ENCODE measurements around the gene NOM1. TPM values are rescaled to one million over a fixed set of nuclear protein-coding genes. Genes with fewer than 3 reads are reported as not detected.

NOM1 gene
- total and polyA plus RNA-seq, 5 experiments from 2014 or later: 2.2 to 40.1 (median 7.2) TPM

GRCh38 chr7:157010588-157011332 lies 61.2 kb downstream of the NOM1 start, which contains the start of gene MNX1:
Gene MNX1, minus strand, starts transcription at chr7:157010663. Its CDS starts 313 bp downstream, at chr7:157010350.
- peak in 4 of 10 donors; percentile 17 to 30 (median 22) for DNase-seq

GRCh38 chr7:157011333-157012112 lies 62.0 kb downstream of the NOM1 start:
- POLR2A ChIA-PET: no interaction called here

More at GRCh38 chr7:157010588-157011332, 61.2 kb downstream of the NOM1 start, which contains the start of gene MNX1:
- ATAC-seq: peak; percentile 79 to 86
- Mint-ChIP-seq H3K27ac (peak within 1 kb of the TSS in 1 of 10 donors; percentile 34), H3K9me3 (no peaks in the 10 kb centered on the region), H3K4me1 (peaks cover 8 to 20% (median 14%) of the 10 kb centered on the region in 4 donors), H3K4me3 (peak within 1 kb of the TSS; percentile 57 to 78 (median 69)), H3K36me3 (peaks cover 0 to 5% (median 0%) of the 10 kb centered on the region in 3 donors), H3K27me3 (peaks cover 24 to 82% (median 61%) of the 10 kb centered on the region in 5 donors)
- POLR2A ChIA-PET: no interaction called here

GRCh38 chr7:157012113-157012547 lies 62.6 kb downstream of the NOM1 start:
- POLR2A ChIA-PET: interaction anchor here (0.7 kb wide), 1 partner anchor 152 kb away, joined by 4 read pairs; no protein-coding TSS in a partner anchor
- Mint-ChIP-seq H3K27me3 (peaks cover 27 to 87% (median 65%) of the 10 kb centered on the region in 5 donors), H3K27ac (peak overlapping the region in 1 of 10 donors; percentile 19), H3K4me3 (peak overlapping the region in 5 of 10 donors; percentile 31 to 72 (median 58)), H3K36me3 (peaks cover 0 to 4% (median 0%) of the 10 kb centered on the region in 3 donors), H3K9me3 (no peaks in the 10 kb centered on the region), H3K4me1 (peaks cover 14 to 32% (median 21%) of the 10 kb centered on the region in 4 donors)
- DNase-seq: no peak
- ATAC-seq: no peak

More at GRCh38 chr7:157011333-157012112, 62.0 kb downstream of the NOM1 start:
- Mint-ChIP-seq H3K4me3 (peak overlapping the region; percentile 57 to 75 (median 64)), H3K9me3 (no peaks in the 10 kb centered on the region), H3K36me3 (peaks cover 0 to 5% (median 0%) of the 10 kb centered on the region in 3 donors), H3K4me1 (peaks cover 11 to 27% (median 19%) of the 10 kb centered on the region in 4 donors), H3K27ac (no peak overlapping the region), H3K27me3 (peaks cover 27 to 87% (median 67%) of the 10 kb centered on the region in 5 donors)
- DNase-seq: no peak
- ATAC-seq: peak in 1 of 2 donors; percentile 24

GRCh38 chr7:157013101-157013500 lies 63.6 kb downstream of the NOM1 start:
- Mint-ChIP-seq H3K27me3 (peaks cover 29 to 85% (median 60%) of the 10 kb centered on the region in 5 donors), H3K9me3 (no peaks in the 10 kb centered on the region), H3K36me3 (peaks cover 0 to 3% (median 0%) of the 10 kb centered on the region in 3 donors), H3K4me3 (peak overlapping the region in 1 of 10 donors; percentile 31), H3K27ac (no peak overlapping the region), H3K4me1 (peaks cover 14 to 32% (median 22%) of the 10 kb centered on the region in 4 donors)
- DNase-seq: no peak
- POLR2A ChIA-PET: interaction anchor here (0.7 kb wide), 2 partner anchors 152 to 361 kb away, joined by 3 to 4 read pairs; no protein-coding TSS in a partner anchor
- no peak for ATAC-seq

GRCh38 chr7:157013602-157014549 lies 64.4 kb downstream of the NOM1 start:
- peaks cover 30 to 82% (median 60%) of the 10 kb centered on the region in 5 donors for H3K27me3 Mint-ChIP-seq
- H3K27ac Mint-ChIP-seq: no peak overlapping the region
- DNase-seq (no peak), ATAC-seq (no peak)
- no peaks in the 10 kb centered on the region for H3K9me3 Mint-ChIP-seq
- H3K4me1 Mint-ChIP-seq: peaks cover 14 to 37% (median 25%) of the 10 kb centered on the region in 4 donors
- POLR2A ChIA-PET: no interaction called here
- peaks cover 0 to 3% (median 0%) of the 10 kb centered on the region in 3 donors for H3K36me3 Mint-ChIP-seq
- H3K4me3 Mint-ChIP-seq: peak overlapping the region in 1 of 10 donors; percentile 24

GRCh38 chr7:157014635-157015555 lies 65.4 kb downstream of the NOM1 start:
- no peak for DNase-seq
- Mint-ChIP-seq H3K9me3 (no peaks in the 10 kb centered on the region), H3K4me3 (no peak overlapping the region), H3K27me3 (peaks cover 32 to 79% (median 62%) of the 10 kb centered on the region in 5 donors), H3K4me1 (peaks cover 14 to 34% (median 26%) of the 10 kb centered on the region in 4 donors), H3K27ac (no peak overlapping the region), H3K36me3 (no peaks in the 10 kb centered on the region)
- ATAC-seq: no peak
- POLR2A ChIA-PET: no interaction called here

GRCh38 chr7:157016024-157016351 lies 66.5 kb downstream of the NOM1 start:
- POLR2A ChIA-PET: no interaction called here
- Mint-ChIP-seq H3K4me1 (peaks cover 14 to 39% (median 31%) of the 10 kb centered on the region in 4 donors), H3K36me3 (no peaks in the 10 kb centered on the region), H3K4me3 (peak overlapping the region in 1 of 10 donors; percentile 34), H3K9me3 (no peaks in the 10 kb centered on the region), H3K27ac (no peak overlapping the region), H3K27me3 (peaks cover 35 to 88% (median 68%) of the 10 kb centered on the region in 5 donors)
- DNase-seq: no peak
- no peak for ATAC-seq

GRCh38 chr7:157016352-157017041 lies 67.0 kb downstream of the NOM1 start:
- ATAC-seq (peak in 1 of 2 donors; percentile 39), DNase-seq (no peak)
- H3K27me3 Mint-ChIP-seq: peaks cover 35 to 83% (median 66%) of the 10 kb centered on the region in 5 donors
- H3K4me3 Mint-ChIP-seq: peak overlapping the region in 3 of 10 donors; percentile 11 to 34 (median 18)
- H3K9me3 Mint-ChIP-seq: no peaks in the 10 kb centered on the region
- H3K4me1 Mint-ChIP-seq: peaks cover 13 to 34% (median 27%) of the 10 kb centered on the region in 4 donors
- H3K36me3 Mint-ChIP-seq: no peaks in the 10 kb centered on the region
- POLR2A ChIA-PET: no interaction called here
- peak overlapping the region in 1 of 10 donors; percentile 19 for H3K27ac Mint-ChIP-seq

- H3K4me3 Mint-ChIP-seq: peak overlapping the region in 2 of 10 donors; percentile 18 to 45
- H3K27me3 Mint-ChIP-seq: peaks cover 29 to 80% (median 61%) of the 10 kb centered on the region in 5 donors
- peaks cover 8 to 27% (median 21%) of the 10 kb centered on the region in 4 donors for H3K4me1 Mint-ChIP-seq
Measured at GRCh38 chr7:157017149-157017548, 67.6 kb downstream of the NOM1 start.

GRCh38 chr7:157017603-157018327 lies 68.3 kb downstream of the NOM1 start:
- DNase-seq: no peak
- peak overlapping the region in 2 of 10 donors; percentile 18 to 45 for H3K4me3 Mint-ChIP-seq
- no peaks in the 10 kb centered on the region for H3K36me3 Mint-ChIP-seq
- POLR2A ChIA-PET: no interaction called here
- no peak for ATAC-seq
- H3K4me1 Mint-ChIP-seq: peaks cover 10 to 29% (median 23%) of the 10 kb centered on the region in 4 donors
- no peaks in the 10 kb centered on the region for H3K9me3 Mint-ChIP-seq
- H3K27me3 Mint-ChIP-seq: peaks cover 32 to 80% (median 64%) of the 10 kb centered on the region in 5 donors
- no peak overlapping the region for H3K27ac Mint-ChIP-seq

More at GRCh38 chr7:157017149-157017548, 67.6 kb downstream of the NOM1 start:
- H3K36me3 Mint-ChIP-seq: no peaks in the 10 kb centered on the region
- no peak overlapping the region for H3K27ac Mint-ChIP-seq
- no peak for ATAC-seq
- POLR2A ChIA-PET: no interaction called here
- no peaks in the 10 kb centered on the region for H3K9me3 Mint-ChIP-seq
- DNase-seq: no peak

All from naive thymus-derived CD8-positive, alpha-beta T cell (primary cell).